Stimulated activated naive CD8-positive, alpha-beta T cell treated with anti-CD3 and anti-CD28 coated beads, Interleukin-15, Interleukin-2, amounts not matched to agents 100 ng/mL and 50 ng/mL, for 24 hours (primary cell): ENCODE measurements around the gene FAU.
"Not testable (repeated sequence)": the region's sequence is repeated elsewhere in the genome, so short reads cannot be mapped to it uniquely, and the experiment has no call there.

Experiments used
- H3K27ac Mint-ChIP-seq: one replicate; pipeline ENCODE4 v1.8.0; 2021; ENCODE audit warnings: mild to moderate bottlenecking, mixed read lengths
- H3K27me3 Mint-ChIP-seq: one replicate; pipeline ENCODE4 v1.8.0; 2021; ENCODE audit warnings: mixed read lengths
- H3K36me3 Mint-ChIP-seq: one replicate; pipeline ENCODE4 v1.8.0; 2021; ENCODE audit warnings: low read depth, mixed read lengths
- H3K4me1 Mint-ChIP-seq: one replicate; pipeline ENCODE4 v1.8.0; 2021; ENCODE audit warnings: low read depth, mixed read lengths
- H3K4me3 Mint-ChIP-seq: one replicate; pipeline ENCODE4 v1.8.0; 2021; ENCODE audit warnings: mild to moderate bottlenecking, mixed read lengths
- H3K9me3 Mint-ChIP-seq: one replicate; pipeline ENCODE4 v1.8.0; 2021; ENCODE audit warnings: mixed read lengths

Gene FAU

GRCh38 chr11:65150509-65151299, 28.8 kb upstream of the FAU start:
- Mint-ChIP-seq H3K36me3 (no peaks in the 10 kb centered on the region), H3K27ac (no peak overlapping the region), H3K4me1 (peaks cover 16% of the 10 kb centered on the region), H3K9me3 (no peaks in the 10 kb centered on the region), H3K4me3 (no peak overlapping the region), H3K27me3 (peaks cover 5% of the 10 kb centered on the region)

GRCh38 chr11:65150131-65150508, 28.2 kb upstream of the FAU start:
- not testable (repeated sequence) for H3K9me3 Mint-ChIP-seq, H3K27ac Mint-ChIP-seq, H3K36me3 Mint-ChIP-seq, H3K27me3 Mint-ChIP-seq, H3K4me3 Mint-ChIP-seq
- H3K4me1 Mint-ChIP-seq: peaks cover 16% of the 10 kb centered on the region

- H3K4me1 Mint-ChIP-seq: peaks cover 16% of the 10 kb centered on the region
- H3K9me3 Mint-ChIP-seq: no peaks in the 10 kb centered on the region
- no peak overlapping the region for H3K4me3 Mint-ChIP-seq
- peaks cover 5% of the 10 kb centered on the region for H3K27me3 Mint-ChIP-seq
- H3K36me3 Mint-ChIP-seq: no peaks in the 10 kb centered on the region
- no peak overlapping the region for H3K27ac Mint-ChIP-seq
These were observed 26.7 kb upstream of the FAU start for GRCh38 chr11:65148657-65149056.

GRCh38 chr11:65147352-65148075, 25.6 kb upstream of the FAU start:
- H3K4me1 Mint-ChIP-seq: peaks cover 16% of the 10 kb centered on the region
- no peaks in the 10 kb centered on the region for H3K9me3 Mint-ChIP-seq
- H3K36me3 Mint-ChIP-seq: no peaks in the 10 kb centered on the region
- H3K4me3 Mint-ChIP-seq: no peak overlapping the region
- H3K27me3 Mint-ChIP-seq: peaks cover 5% of the 10 kb centered on the region
- no peak overlapping the region for H3K27ac Mint-ChIP-seq

GRCh38 chr11:65141896-65142494, 20.1 kb upstream of the FAU start:
- Mint-ChIP-seq H3K27ac (no peak overlapping the region), H3K4me1 (peaks cover 5% of the 10 kb centered on the region), H3K36me3 (no peaks in the 10 kb centered on the region), H3K27me3 (no peaks in the 10 kb centered on the region), H3K4me3 (no peak overlapping the region), H3K9me3 (no peaks in the 10 kb centered on the region)

- Mint-ChIP-seq H3K9me3 (no peaks in the 10 kb centered on the region), H3K4me1 (peaks cover 46% of the 10 kb centered on the region), H3K36me3 (no peaks in the 10 kb centered on the region), H3K4me3 (peak overlapping the region; percentile 99), H3K27ac (peak overlapping the region; percentile 100), H3K27me3 (no peaks in the 10 kb centered on the region)
These were observed 14.7 kb upstream of the FAU start for GRCh38 chr11:65136515-65137096.

- peaks cover 7% of the 10 kb centered on the region for H3K36me3 Mint-ChIP-seq
- H3K4me3 Mint-ChIP-seq: peak overlapping the region; percentile 99
These were observed 13.8 kb upstream of the FAU start for GRCh38 chr11:65135633-65136145.

GRCh38 chr11:65134952-65135632, 13.2 kb upstream of the FAU start:
- Mint-ChIP-seq H3K4me3 (peak overlapping the region; percentile 99), H3K36me3 (peaks cover 7% of the 10 kb centered on the region), H3K27ac (peak overlapping the region; percentile 100), H3K27me3 (no peaks in the 10 kb centered on the region), H3K9me3 (no peaks in the 10 kb centered on the region), H3K4me1 (peaks cover 54% of the 10 kb centered on the region)

More at GRCh38 chr11:65135633-65136145, 13.8 kb upstream of the FAU start:
- H3K27me3 Mint-ChIP-seq: no peaks in the 10 kb centered on the region
- peak overlapping the region; percentile 100 for H3K27ac Mint-ChIP-seq
- no peaks in the 10 kb centered on the region for H3K9me3 Mint-ChIP-seq
- peaks cover 50% of the 10 kb centered on the region for H3K4me1 Mint-ChIP-seq

GRCh38 chr11:65134240-65134951, 12.5 kb upstream of the FAU start, which contains the start of gene SYVN1:
Gene SYVN1 (minus strand): TSS chr11:65134519. CDS start chr11:65133601, 918 bp downstream.
- Mint-ChIP-seq H3K27ac (peak within 1 kb of the TSS; percentile 100), H3K27me3 (no peaks in the 10 kb centered on the region), H3K36me3 (peaks cover 7% of the 10 kb centered on the region), H3K4me3 (peak within 1 kb of the TSS; percentile 99), H3K4me1 (peaks cover 54% of the 10 kb centered on the region), H3K9me3 (no peaks in the 10 kb centered on the region)

- Mint-ChIP-seq H3K36me3 (peaks cover 7% of the 10 kb centered on the region), H3K27me3 (no peaks in the 10 kb centered on the region), H3K9me3 (no peaks in the 10 kb centered on the region), H3K27ac (peak overlapping the region; percentile 100), H3K4me3 (peak overlapping the region; percentile 99), H3K4me1 (peaks cover 54% of the 10 kb centered on the region)
These were observed 11.8 kb upstream of the FAU start for GRCh38 chr11:65133724-65134123.

GRCh38 chr11:65132988-65133700, 11.2 kb upstream of the FAU start:
- H3K4me3 Mint-ChIP-seq: peak overlapping the region; percentile 99
- H3K27ac Mint-ChIP-seq: peak overlapping the region; percentile 100
- H3K36me3 Mint-ChIP-seq: peaks cover 7% of the 10 kb centered on the region
- H3K9me3 Mint-ChIP-seq: no peaks in the 10 kb centered on the region
- H3K27me3 Mint-ChIP-seq: no peaks in the 10 kb centered on the region
- peaks cover 54% of the 10 kb centered on the region for H3K4me1 Mint-ChIP-seq

GRCh38 chr11:65132238-65132987, 10.5 kb upstream of the FAU start:
- H3K36me3 Mint-ChIP-seq: peaks cover 9% of the 10 kb centered on the region
- H3K27ac Mint-ChIP-seq: peak overlapping the region; percentile 100
- H3K27me3 Mint-ChIP-seq: no peaks in the 10 kb centered on the region
- no peaks in the 10 kb centered on the region for H3K9me3 Mint-ChIP-seq
- H3K4me3 Mint-ChIP-seq: peak overlapping the region; percentile 99
- H3K4me1 Mint-ChIP-seq: peaks cover 54% of the 10 kb centered on the region

GRCh38 chr11:65131895-65132237, 9.9 kb upstream of the FAU start:
- no peak overlapping the region for H3K4me3 Mint-ChIP-seq
- peaks cover 53% of the 10 kb centered on the region for H3K4me1 Mint-ChIP-seq
- no peaks in the 10 kb centered on the region for H3K27me3 Mint-ChIP-seq
- H3K27ac Mint-ChIP-seq: no peak overlapping the region
- H3K36me3 Mint-ChIP-seq: peaks cover 14% of the 10 kb centered on the region
- no peaks in the 10 kb centered on the region for H3K9me3 Mint-ChIP-seq
